ENCODE measurements around the gene CCDC112. TPM values are rescaled to one million over a fixed set of nuclear protein-coding genes. Genes with fewer than 3 reads are reported as not detected.

Gene CCDC112
- total RNA-seq, 2 donors from 2014 or later, result 1.4 to 1.7 TPM

DNA sequence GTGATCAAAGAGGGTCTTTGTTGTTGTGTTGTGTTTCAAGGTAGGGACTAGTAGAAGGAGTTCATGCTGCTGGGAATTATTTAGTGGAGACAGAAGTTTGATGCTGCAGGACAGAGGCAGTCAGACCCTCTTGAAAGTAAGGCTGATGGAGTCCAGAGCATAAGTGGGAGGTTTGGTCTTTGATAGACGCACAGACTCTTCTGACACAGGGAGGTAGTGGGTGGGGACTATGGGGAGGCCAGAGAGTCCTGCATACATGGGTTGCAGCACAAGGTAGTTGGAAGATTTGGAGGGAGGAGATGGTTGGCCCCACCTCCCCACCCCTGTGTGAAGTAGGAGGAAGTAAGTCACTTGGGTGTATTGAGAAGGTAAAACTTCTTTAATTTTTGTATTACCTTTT lies 2.4 kb upstream of the CCDC112 start:
- no peak for ATAC-seq (replicated peaks)
- H3K27ac Mint-ChIP-seq, result no peak overlapping the region
- H3K4me1 Mint-ChIP-seq, result peaks cover 5% of the 10 kb centered on the region
- no peak overlapping the region for H3K4me3 Mint-ChIP-seq
- H3K9me3 Mint-ChIP-seq, result no peaks in the 10 kb centered on the region
- no peaks in the 10 kb centered on the region for H3K36me3 Mint-ChIP-seq (ENCODE audit: low read depth)
- peaks cover 13% of the 10 kb centered on the region for H3K27me3 Mint-ChIP-seq

DNA sequence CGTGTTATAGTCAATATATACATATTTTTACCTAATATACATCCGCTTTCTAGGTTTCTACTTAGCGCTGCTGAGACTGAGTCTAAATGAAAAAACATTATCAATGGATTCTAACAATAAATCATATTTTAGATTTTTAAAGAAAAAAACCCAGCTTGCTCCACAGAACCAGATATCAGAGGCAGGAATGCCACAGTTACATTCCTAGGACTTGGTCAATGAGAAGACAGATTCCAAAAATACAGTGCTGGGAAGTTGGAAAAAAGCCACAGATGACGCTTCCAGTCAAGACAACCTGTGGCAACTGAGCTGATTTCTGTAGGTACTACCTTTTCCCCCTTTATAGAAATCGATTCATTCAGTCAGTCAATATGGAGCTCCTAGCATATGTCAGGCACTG lies 577 bp upstream of the CCDC112 start:
- peaks cover 2% of the 10 kb centered on the region for H3K9me3 Mint-ChIP-seq
- H3K4me3 Mint-ChIP-seq, result peak overlapping the region; percentile 20
- H3K36me3 Mint-ChIP-seq (ENCODE audit: low read depth), result no peaks in the 10 kb centered on the region
- no peak overlapping the region for H3K27ac Mint-ChIP-seq
- peaks cover 5% of the 10 kb centered on the region for H3K4me1 Mint-ChIP-seq
- H3K27me3 Mint-ChIP-seq, result no peaks in the 10 kb centered on the region
- ATAC-seq (replicated peaks), result no peak

DNA sequence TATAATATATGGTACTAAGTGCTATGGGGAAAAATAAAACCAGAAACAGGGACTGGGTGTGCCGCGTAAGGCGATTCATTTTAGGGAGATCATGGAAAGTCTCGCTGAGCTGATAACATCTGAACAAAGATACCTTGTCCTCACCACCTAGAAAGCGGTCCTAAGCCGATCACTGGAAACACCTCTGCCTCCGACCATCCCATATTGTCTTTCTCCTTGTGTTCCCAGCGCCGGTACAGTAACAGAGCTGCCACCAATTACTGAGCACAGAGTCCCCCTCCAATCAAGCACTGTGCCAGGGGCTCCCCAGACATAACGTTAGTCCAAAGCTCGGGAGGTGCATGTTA lies 704 bp downstream of the CCDC112 start:
- Mint-ChIP-seq H3K36me3 (ENCODE audit: low read depth) (no peaks in the 10 kb centered on the region), H3K4me3 (peak overlapping the region; percentile 84), H3K9me3 (peaks cover 5% of the 10 kb centered on the region), H3K27ac (peak overlapping the region; percentile 34), H3K4me1 (peaks cover 5% of the 10 kb centered on the region), H3K27me3 (no peaks in the 10 kb centered on the region)
- ATAC-seq (replicated peaks), result peak; percentile 12

DNA sequence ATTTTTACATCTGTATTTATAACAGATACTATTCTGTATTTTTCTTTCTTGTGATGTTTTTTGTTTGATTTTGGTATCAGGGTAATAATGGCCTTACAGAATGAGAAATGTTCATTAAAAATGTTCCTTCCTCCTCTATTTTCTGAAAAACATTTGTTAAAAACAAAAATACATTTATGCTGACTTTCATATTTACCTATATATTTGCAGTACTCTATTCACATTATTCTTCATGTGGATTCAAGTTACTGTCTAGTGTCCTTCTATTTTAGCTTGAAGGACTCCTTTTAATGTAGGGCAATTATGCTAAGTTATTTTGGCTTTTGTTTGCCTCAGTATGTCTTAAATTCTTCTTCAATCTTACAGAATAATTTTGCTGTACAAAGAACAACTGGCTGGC lies 5.1 kb downstream of the CCDC112 start:
- Mint-ChIP-seq H3K36me3 (ENCODE audit: low read depth) (no peaks in the 10 kb centered on the region), H3K27ac (no peak overlapping the region), H3K9me3 (peaks cover 5% of the 10 kb centered on the region), H3K4me1 (peaks cover 5% of the 10 kb centered on the region), H3K27me3 (no peaks in the 10 kb centered on the region), H3K4me3 (no peak overlapping the region)
- no peak for ATAC-seq (replicated peaks)

DNA sequence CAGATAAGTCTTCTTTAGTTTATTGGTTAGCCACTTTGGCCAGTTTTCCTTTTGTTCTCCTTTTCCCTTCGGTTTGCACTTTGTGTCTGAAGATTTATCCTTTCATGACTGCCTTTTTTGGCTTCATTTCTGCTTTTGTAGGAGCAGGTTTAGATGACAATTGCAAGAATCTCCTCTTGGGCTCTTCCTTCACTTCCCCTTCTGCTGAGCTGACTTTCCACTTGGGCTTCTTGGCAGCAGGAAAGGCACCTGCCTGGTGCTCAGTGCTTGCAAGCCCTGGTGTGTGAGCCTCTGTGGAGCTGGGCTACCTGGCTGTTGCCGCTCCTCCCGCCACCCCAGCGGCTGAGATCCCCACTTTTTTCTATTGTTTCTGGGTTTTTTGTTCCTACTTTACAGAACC lies 7.3 kb downstream of the CCDC112 start:
- peaks cover 5% of the 10 kb centered on the region for H3K9me3 Mint-ChIP-seq
- no peak for ATAC-seq (replicated peaks)

DNA sequence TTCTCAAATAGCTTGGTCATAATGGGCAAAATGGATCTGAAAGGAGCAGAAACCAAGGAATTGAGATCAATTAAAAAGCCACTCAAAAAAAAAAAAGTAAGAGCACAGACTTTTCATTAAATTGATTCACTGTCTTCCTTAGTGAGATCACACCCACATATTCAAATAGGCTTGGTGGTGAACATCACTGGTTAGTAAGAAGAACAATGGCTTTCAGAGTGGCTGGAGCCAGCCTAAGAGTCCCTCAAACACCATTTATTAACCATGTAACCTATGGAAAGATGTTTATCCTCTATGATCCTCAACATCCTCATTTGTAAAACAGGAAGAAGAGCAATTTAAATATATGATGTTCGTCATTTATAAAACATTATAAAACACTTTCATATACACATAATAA lies 12.4 kb downstream of the CCDC112 start:
- H3K36me3 Mint-ChIP-seq (ENCODE audit: low read depth), result peaks cover 5% of the 10 kb centered on the region
- H3K27me3 Mint-ChIP-seq, result no peaks in the 10 kb centered on the region
- ATAC-seq (replicated peaks), result no peak
- peaks cover 6% of the 10 kb centered on the region for H3K4me1 Mint-ChIP-seq
- H3K9me3 Mint-ChIP-seq, result no peaks in the 10 kb centered on the region
- H3K27ac Mint-ChIP-seq, result no peak overlapping the region
- no peak overlapping the region for H3K4me3 Mint-ChIP-seq

More for the DNA sequence above, 7.3 kb downstream of the CCDC112 start:
- H3K4me3 Mint-ChIP-seq, result no peak overlapping the region
- H3K27me3 Mint-ChIP-seq, result no peaks in the 10 kb centered on the region
- no peak overlapping the region for H3K27ac Mint-ChIP-seq
- peaks cover 6% of the 10 kb centered on the region for H3K4me1 Mint-ChIP-seq
- H3K36me3 Mint-ChIP-seq (ENCODE audit: low read depth), result peaks cover 5% of the 10 kb centered on the region

DNA sequence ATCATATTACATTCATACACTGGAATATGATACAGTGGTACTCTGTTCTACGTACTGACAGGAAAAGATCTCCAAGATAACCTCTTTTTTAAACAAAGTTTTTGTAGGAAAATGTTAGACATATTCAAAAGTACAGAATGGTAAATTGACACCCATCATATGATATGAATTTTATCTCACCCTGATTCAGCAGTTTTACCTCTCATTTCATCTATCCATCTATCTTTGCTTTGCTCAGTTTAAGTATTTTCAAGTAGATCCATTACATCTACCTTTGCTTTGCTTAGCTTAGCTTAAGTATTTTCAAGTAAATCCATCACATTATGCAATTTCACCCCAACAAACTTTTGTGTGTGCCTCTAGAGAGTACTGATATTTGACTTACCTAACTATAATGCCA lies 14.3 kb downstream of the CCDC112 start:
- H3K36me3 Mint-ChIP-seq (ENCODE audit: low read depth), result peaks cover 5% of the 10 kb centered on the region
- no peak overlapping the region for H3K4me3 Mint-ChIP-seq
- no peaks in the 10 kb centered on the region for H3K9me3 Mint-ChIP-seq
- H3K27me3 Mint-ChIP-seq, result no peaks in the 10 kb centered on the region
- ATAC-seq (replicated peaks), result no peak
- H3K27ac Mint-ChIP-seq, result no peak overlapping the region
- peaks cover 6% of the 10 kb centered on the region for H3K4me1 Mint-ChIP-seq

DNA sequence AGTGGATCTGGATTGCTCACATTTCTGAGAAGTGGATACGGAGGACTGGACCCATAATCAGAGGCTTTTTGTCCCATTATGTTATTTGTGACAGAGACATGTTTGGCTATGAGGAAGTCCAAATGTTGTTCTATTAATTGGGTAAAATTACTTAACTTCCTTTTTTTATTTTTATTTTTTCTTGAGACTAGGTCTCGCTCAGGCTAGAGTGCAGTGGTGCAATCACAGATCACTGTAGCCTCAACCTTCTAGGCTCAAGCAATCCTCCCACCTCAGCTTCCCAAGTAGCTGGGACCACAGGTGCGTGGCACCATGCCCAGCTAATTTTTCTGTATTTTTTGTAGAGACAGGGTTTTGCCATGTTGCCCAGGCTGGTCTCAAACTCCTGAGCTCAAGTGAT lies 21.9 kb downstream of the CCDC112 start:
- H3K4me3 Mint-ChIP-seq, result no peak overlapping the region
- no peak overlapping the region for H3K27ac Mint-ChIP-seq
- no peaks in the 10 kb centered on the region for H3K4me1 Mint-ChIP-seq
- H3K27me3 Mint-ChIP-seq, result no peaks in the 10 kb centered on the region
- H3K36me3 Mint-ChIP-seq (ENCODE audit: low read depth), result no peaks in the 10 kb centered on the region
- ATAC-seq (replicated peaks), result no peak
- no peaks in the 10 kb centered on the region for H3K9me3 Mint-ChIP-seq

DNA sequence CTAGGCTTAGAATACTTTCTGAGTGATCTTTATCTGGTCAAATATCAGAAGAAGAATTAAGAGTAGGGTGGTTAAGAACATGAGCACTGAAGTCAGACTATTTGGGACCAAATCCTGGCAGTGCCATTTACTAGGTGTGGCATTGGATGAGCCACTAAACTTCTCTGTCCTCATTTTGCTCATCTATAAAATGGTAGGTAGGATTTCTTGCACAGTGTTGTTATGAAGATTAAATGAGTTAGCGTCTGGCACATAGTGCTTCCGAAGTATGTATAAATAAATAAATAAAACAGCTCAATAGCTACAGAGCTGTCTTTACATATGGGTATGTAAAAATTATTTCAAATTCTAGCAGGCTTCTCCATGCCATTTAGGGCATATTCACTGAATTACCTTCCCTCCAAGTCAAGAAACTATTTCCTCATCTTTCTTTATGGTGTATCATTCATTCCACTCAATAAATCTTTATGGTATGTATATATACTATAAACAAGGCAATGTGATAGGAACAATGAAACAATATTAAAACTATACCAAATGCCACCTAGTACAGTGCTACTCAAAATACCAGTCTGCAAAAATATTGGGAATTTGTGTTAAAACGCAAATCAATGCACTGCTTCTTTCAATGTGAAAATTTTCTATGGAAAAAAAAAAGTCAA lies 24.0 kb downstream of the CCDC112 start:
- no peak for ATAC-seq (replicated peaks)
- no peak overlapping the region for H3K27ac Mint-ChIP-seq
- no peaks in the 10 kb centered on the region for H3K9me3 Mint-ChIP-seq
- H3K36me3 Mint-ChIP-seq (ENCODE audit: low read depth), result no peaks in the 10 kb centered on the region
- no peak overlapping the region for H3K4me3 Mint-ChIP-seq
- no peaks in the 10 kb centered on the region for H3K4me1 Mint-ChIP-seq
- H3K27me3 Mint-ChIP-seq, result no peaks in the 10 kb centered on the region

DNA sequence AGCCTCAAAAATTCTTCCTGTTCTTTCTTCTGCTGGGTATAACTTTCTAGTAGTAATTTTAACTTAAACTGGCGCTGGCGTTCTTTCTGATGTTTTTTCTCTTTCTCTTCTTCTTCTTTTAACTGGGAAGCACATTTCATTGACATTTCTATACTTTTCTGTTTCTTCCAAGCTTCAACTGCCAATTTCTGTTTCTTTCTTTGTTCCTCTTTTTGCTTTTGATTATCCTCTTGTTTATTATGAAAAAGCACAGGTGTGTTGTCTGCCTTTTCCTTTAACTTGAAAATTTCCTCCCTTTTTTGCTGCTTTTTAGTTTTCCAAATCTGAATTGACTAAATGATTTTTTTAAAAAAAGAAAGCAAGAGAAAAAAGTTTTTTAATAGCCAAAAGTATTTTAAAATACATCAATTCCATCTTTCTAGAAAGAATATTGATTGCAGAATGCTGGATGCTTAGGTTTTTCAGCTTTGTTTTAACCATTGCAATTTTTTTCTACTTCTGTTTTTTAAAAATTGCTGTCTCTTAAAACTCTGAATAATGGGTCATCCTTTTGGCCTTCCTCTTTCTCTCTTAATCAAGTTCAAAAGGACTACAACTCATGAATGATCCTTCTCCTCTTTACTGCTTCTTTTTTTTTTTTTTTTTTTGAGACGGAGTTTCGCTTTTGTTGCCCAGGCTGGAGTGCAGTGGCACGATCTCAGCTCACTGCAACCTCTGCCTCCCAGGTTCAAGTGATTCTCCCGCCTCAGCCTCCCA lies 25.0 kb downstream of the CCDC112 start:
- H3K27me3 Mint-ChIP-seq, result no peaks in the 10 kb centered on the region
- H3K9me3 Mint-ChIP-seq, result no peaks in the 10 kb centered on the region
- H3K4me1 Mint-ChIP-seq, result no peaks in the 10 kb centered on the region
- H3K4me3 Mint-ChIP-seq, result no peak overlapping the region
- H3K27ac Mint-ChIP-seq, result no peak overlapping the region
- ATAC-seq (replicated peaks), result no peak
- no peaks in the 10 kb centered on the region for H3K36me3 Mint-ChIP-seq (ENCODE audit: low read depth)

DNA sequence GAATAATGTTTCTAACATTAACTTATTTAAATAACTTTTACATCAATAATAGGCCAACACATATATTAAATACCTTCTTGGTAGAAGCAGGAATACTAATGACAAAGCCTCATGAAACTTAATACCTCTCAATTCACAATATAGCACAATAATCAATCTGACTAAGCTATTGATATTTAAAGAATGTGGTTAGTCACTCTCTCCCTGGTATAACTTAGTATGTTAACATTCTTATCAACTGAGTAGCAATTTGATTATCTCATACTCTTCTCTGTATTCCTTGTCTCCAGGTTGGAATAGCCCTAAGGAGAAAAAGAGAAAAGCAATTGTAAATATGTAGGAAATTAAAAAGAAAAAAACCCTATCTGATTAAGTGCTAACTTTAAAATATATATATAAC lies 28.8 kb downstream of the CCDC112 start:
- no peaks in the 10 kb centered on the region for H3K36me3 Mint-ChIP-seq (ENCODE audit: low read depth)
- H3K4me3 Mint-ChIP-seq, result no peak overlapping the region
- H3K27ac Mint-ChIP-seq, result no peak overlapping the region
- no peaks in the 10 kb centered on the region for H3K27me3 Mint-ChIP-seq
- no peaks in the 10 kb centered on the region for H3K4me1 Mint-ChIP-seq
- no peak for ATAC-seq (replicated peaks)
- no peaks in the 10 kb centered on the region for H3K9me3 Mint-ChIP-seq

DNA sequence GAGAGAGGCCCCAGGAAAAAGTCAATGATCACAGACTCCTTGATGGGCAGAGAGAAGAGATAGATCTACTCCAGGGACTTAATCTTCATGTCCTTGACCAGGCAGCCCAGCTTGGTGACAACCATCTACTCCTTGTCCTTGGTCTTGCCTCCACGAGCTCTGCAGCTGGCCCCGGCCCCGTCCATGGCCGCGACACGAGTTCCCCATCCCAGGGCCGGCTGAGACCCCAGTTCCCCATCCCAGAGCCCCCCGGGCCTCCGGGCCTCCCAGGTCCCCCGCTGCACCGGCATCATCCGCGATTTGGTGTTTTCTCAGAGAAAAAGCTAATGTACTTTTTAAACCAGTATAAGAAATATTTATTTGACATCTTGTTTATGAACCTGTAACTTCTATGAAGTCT lies 31.2 kb downstream of the CCDC112 start:
- Mint-ChIP-seq H3K4me1 (peaks cover 13% of the 10 kb centered on the region), H3K27me3 (no peaks in the 10 kb centered on the region), H3K9me3 (no peaks in the 10 kb centered on the region), H3K36me3 (ENCODE audit: low read depth) (no peaks in the 10 kb centered on the region), H3K27ac (no peak overlapping the region), H3K4me3 (no peak overlapping the region)
- no peak for ATAC-seq (replicated peaks)

DNA sequence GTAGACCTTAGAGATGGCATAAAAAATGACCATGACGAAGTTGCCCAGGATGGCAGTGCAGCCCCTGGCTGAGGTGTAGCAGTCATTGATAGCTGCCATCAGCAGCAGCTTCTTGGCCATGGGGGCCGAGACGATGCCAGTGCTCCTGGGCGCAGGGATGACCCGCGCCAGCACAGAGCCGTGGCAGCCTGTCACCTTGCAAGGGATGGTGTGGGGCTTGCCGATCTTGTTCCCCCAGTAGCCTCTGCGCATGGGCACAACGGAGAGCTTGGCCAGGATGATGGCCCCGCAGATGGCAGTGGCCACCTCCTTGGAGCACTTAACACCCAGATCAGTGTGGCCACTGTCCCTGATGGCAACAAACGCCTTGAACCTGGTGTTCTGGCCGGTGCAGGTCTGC lies 31.7 kb downstream of the CCDC112 start:
- H3K4me3 Mint-ChIP-seq, result no peak overlapping the region
- H3K9me3 Mint-ChIP-seq, result no peaks in the 10 kb centered on the region
- ATAC-seq (replicated peaks), result no peak
- no peaks in the 10 kb centered on the region for H3K36me3 Mint-ChIP-seq (ENCODE audit: low read depth)
- peaks cover 13% of the 10 kb centered on the region for H3K4me1 Mint-ChIP-seq
- no peaks in the 10 kb centered on the region for H3K27me3 Mint-ChIP-seq
- H3K27ac Mint-ChIP-seq, result no peak overlapping the region

DNA sequence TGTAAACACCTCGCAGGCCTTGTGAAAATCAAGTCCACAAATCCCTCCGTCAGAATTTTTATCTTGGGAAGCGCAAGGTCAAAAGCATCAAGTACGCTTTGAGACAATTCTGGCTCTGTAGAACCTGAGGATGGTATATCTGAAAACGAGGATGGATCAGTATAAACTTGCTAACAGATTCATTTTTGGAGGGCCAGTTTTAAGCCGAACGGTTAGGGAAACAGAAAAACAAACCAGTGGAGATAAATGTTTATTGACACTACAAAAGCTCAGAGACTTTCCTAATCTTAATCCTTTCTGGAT lies 33.4 kb downstream of the CCDC112 start:
- Mint-ChIP-seq H3K4me3 (peak overlapping the region; percentile 93), H3K27ac (peak overlapping the region; percentile 86), H3K4me1 (peaks cover 23% of the 10 kb centered on the region), H3K9me3 (no peaks in the 10 kb centered on the region), H3K27me3 (no peaks in the 10 kb centered on the region), H3K36me3 (ENCODE audit: low read depth) (no peaks in the 10 kb centered on the region)
- no peak for ATAC-seq (replicated peaks)

DNA sequence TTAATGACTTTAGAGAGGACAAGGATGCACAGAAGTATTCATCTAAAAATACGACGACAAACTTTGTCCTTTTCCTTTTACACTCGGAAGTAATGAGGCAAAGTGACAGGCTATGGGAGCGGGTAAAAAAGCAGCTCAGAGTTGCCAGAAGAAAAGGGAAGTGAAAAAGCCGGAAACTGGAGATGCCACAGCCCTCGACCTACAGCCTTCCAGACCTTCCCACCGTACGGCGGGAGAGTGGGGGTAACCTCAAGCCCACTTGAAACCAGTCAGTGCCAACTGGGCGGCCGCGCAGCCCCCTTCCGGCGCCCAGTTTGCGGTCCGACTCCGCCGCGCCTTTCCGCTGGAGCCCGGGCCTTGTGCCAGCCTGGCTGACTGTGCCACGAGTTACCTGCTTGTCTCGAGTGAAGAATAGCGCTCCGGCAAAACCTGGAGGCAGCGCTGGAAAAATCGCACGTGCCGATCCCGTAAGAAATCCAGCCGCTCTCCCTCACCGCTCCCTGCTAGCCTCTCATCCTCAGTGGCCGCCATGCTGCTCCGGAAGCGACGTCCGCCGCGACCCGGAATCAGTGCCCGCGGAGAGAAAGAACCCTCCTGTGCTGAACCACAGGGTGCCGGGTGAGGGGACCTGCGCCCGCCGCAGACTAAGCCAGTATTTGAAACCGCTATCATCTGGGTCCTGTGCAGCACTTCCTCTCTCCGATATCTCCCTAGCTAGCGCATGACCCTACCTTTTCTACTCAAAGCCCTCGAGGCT lies 34.0 kb downstream of the CCDC112 start, which contains the start of gene PGGT1B:
PGGT1B (minus strand) TSS at position 557 of the 757 bp plus-strand sequence; CDS start at position 531, 26 bp downstream.
- peaks cover 25% of the 10 kb centered on the region for H3K4me1 Mint-ChIP-seq
- no peaks in the 10 kb centered on the region for H3K36me3 Mint-ChIP-seq (ENCODE audit: low read depth)
- H3K27me3 Mint-ChIP-seq, result no peaks in the 10 kb centered on the region
- peak; percentile 98 for ATAC-seq (replicated peaks)
- H3K27ac Mint-ChIP-seq, result peak within 1 kb of the TSS; percentile 86
- no peaks in the 10 kb centered on the region for H3K9me3 Mint-ChIP-seq
- H3K4me3 Mint-ChIP-seq, result peak within 1 kb of the TSS; percentile 93

Data from activated T-helper 17 cell treated with anti-CD3 and anti-CD28 coated beads, Interleukin-2, amount 50 U/mL, for 72 hours (primary cell).